H1 (cell line): ENCODE results near the gene MACROD2. TPM values are rescaled to one million over a fixed set of nuclear protein-coding genes. Genes with fewer than 3 reads are reported as not detected.

Experiments
- CTCF ChIA-PET: fragments of 300-600 bp; sonication (Branson Sonifier 250); formaldehyde crosslinking; loops from one replicate; lab custom pipeline; 2021; ENCODE audit not compliant: partially characterized antibody; lab: Charles Lee
- POLR2A ChIA-PET: fragments of 300-600 bp; sonication (Branson Sonifier 250); formaldehyde crosslinking; loops from one replicate; lab custom pipeline; 2021; ENCODE audit warnings: inconsistent platforms; ENCODE audit not compliant: partially characterized antibody; lab: Charles Lee
- DNase-seq, 2 experiments: peaks; one replicate each; pipeline versions ENCODE4 v3.0.0 to v3.0.0-alpha.2; 2010 to 2022; ENCODE audit warnings: low spot score in 2 of 2, low read depth in 1 of 2, mixed read lengths in 1 of 2
- FAIRE-seq: peaks from 2 replicates; lab custom pipeline; 2011; peaks lifted over from hg19 to GRCh38; lab: Jason Lieb, UNC
- H2AFZ ChIP-seq: 2 replicates; pipeline ENCODE4 v1.8.1; 2012; ENCODE audit warnings: low read length, inconsistent platforms
- H2AK5ac ChIP-seq: 2 replicates; pipeline ENCODE4 v1.6.1; 2013; ENCODE audit warnings: low read depth, low read length
- H2BK120ac ChIP-seq: replicated peaks from 2 replicates; pipeline ENCODE3; 2013; ENCODE audit warnings: low read depth, low read length, inconsistent platforms
- H2BK12ac ChIP-seq: 2 replicates; pipeline ENCODE4 v1.6.1; 2013; ENCODE audit warnings: low read depth, low read length
- H2BK15ac ChIP-seq: 2 replicates; pipeline ENCODE4 v1.6.1; 2013; ENCODE audit warnings: low read length
- H2BK20ac ChIP-seq: 2 replicates; pipeline ENCODE4 v1.6.1; 2013; ENCODE audit warnings: low read length
- H2BK5ac ChIP-seq: 2 replicates; pipeline ENCODE4 v1.6.1; 2013; ENCODE audit warnings: low read depth, low read length
- H3K14ac ChIP-seq: 2 replicates; pipeline ENCODE4 v1.6.1; 2013; ENCODE audit warnings: inconsistent platforms; ENCODE audit not compliant: insufficient read length
- H3K18ac ChIP-seq: 2 replicates; pipeline ENCODE4 v1.6.1; 2013; ENCODE audit warnings: low read length; ENCODE audit errors: extremely low read depth
- H3K23ac ChIP-seq: 2 replicates; pipeline ENCODE4 v1.6.1; 2013; ENCODE audit warnings: inconsistent platforms; ENCODE audit not compliant: insufficient read length
- H3K23me2 ChIP-seq: 2 replicates; pipeline ENCODE4 v1.6.1; 2013; ENCODE audit warnings: low read depth, low read length
- H3K27ac ChIP-seq: 2 replicates; pipeline ENCODE4 v1.6.1; 2011; ENCODE audit warnings: low read depth, low read length, inconsistent platforms
- H3K27me3 ChIP-seq, 4 experiments: replicated peaks in 1 of 4; 1 replicate in 1 of 4; 2 replicates in 3 of 4; pipeline versions ENCODE4 v1.6.1 to v1.8.1; 2011 to 2013; ENCODE audit warnings: low read length in 3 of 4, mild to moderate bottlenecking in 3 of 4, inconsistent platforms in 2 of 4, mixed read lengths in 2 of 4, moderate library complexity in 1 of 4; ENCODE audit not compliant: control insufficient read depth in 3 of 4, insufficient read depth in 3 of 4; ENCODE audit errors: extremely low read depth in 1 of 4
- H3K36me3 ChIP-seq, 4 experiments: 2 replicates each; pipeline versions ENCODE4 v1.6.1 to v1.8.1; 2011 to 2013; ENCODE audit warnings: mild to moderate bottlenecking in 4 of 4, low read length in 3 of 4, moderate library complexity in 2 of 4, control low read depth in 1 of 4, inconsistent platforms in 1 of 4; ENCODE audit not compliant: insufficient read depth in 4 of 4, control insufficient read depth in 2 of 4
- H3K4ac ChIP-seq: replicated peaks from 2 replicates; pipeline ENCODE3; 2013; ENCODE audit warnings: low read length, low read depth, mixed read lengths, inconsistent platforms; ENCODE audit not compliant: insufficient read length
- H3K4me1 ChIP-seq, 4 experiments: replicated peaks in 1 of 4; 1 replicate in 1 of 4; 2 replicates in 3 of 4; pipeline versions ENCODE4 v1.6.1 to v1.8.1; 2011 to 2013; ENCODE audit warnings: low read length in 3 of 4, inconsistent platforms in 2 of 4, mixed read lengths in 1 of 4; ENCODE audit not compliant: insufficient read depth in 4 of 4, control insufficient read depth in 3 of 4
- H3K4me2 ChIP-seq, 2 experiments: 2 replicates each; pipeline versions ENCODE4 v1.6.1 to v1.8.1; 2011 to 2013; ENCODE audit warnings: low read depth in 2 of 2, low read length in 2 of 2, control low read depth in 1 of 2, inconsistent platforms in 1 of 2, mild to moderate bottlenecking in 1 of 2; ENCODE audit not compliant: insufficient read depth in 1 of 2
- H3K4me3 ChIP-seq, 4 experiments: fragments of 200-600, 300-600 bp in 1 of 4; sonication (generic), shearing (Covaris generic), sonication (Bioruptor Twin) in 1 of 4; 2 replicates each; pipeline versions ENCODE4 v1.5.1 to v1.8.1; 2011 to 2016; ENCODE audit warnings: low read length in 4 of 4, low read depth in 3 of 4, control low read depth in 2 of 4, inconsistent platforms in 2 of 4, mild to moderate bottlenecking in 2 of 4, mixed read lengths in 1 of 4, moderate library complexity in 1 of 4; ENCODE audit not compliant: insufficient read depth in 2 of 4; ENCODE audit errors: extremely low read depth in 1 of 4
- H3K56ac ChIP-seq: replicated peaks from 2 replicates; pipeline ENCODE3; 2013; ENCODE audit warnings: low read depth, mild to moderate bottlenecking, mixed read lengths, low read length, inconsistent platforms; ENCODE audit not compliant: insufficient read length
- H3K79me1 ChIP-seq: 2 replicates; pipeline ENCODE4 v1.6.1; 2013; ENCODE audit warnings: low read depth, low read length, control low read depth
- H3K79me2 ChIP-seq, 2 experiments: 2 replicates each; pipeline versions ENCODE4 v1.6.1 to v1.8.1; 2012 to 2013; ENCODE audit warnings: low read length in 2 of 2, mild to moderate bottlenecking in 2 of 2, inconsistent platforms in 1 of 2; ENCODE audit not compliant: insufficient read depth in 2 of 2, control insufficient read depth in 1 of 2
- H3K9ac ChIP-seq, 4 experiments: replicated peaks in 1 of 4; 1 replicate in 1 of 4; 2 replicates in 3 of 4; pipeline versions ENCODE4 v1.6.1 to v1.8.1; 2011 to 2013; ENCODE audit warnings: low read depth in 3 of 4, low read length in 3 of 4, control low read depth in 2 of 4, mild to moderate bottlenecking in 2 of 4, moderate library complexity in 2 of 4, inconsistent platforms in 1 of 4; ENCODE audit errors: extremely low read depth in 1 of 4
- H3K9me3 ChIP-seq, 2 experiments: 2 replicates each; pipeline versions ENCODE4 v1.6.1 to v1.8.1; 2012 to 2013; ENCODE audit warnings: mild to moderate bottlenecking in 2 of 2, moderate library complexity in 2 of 2, control low read depth in 1 of 2, inconsistent platforms in 1 of 2, low read depth in 1 of 2, low read length in 1 of 2, mixed read lengths in 1 of 2; ENCODE audit not compliant: insufficient read depth in 2 of 2
- H4K20me1 ChIP-seq, 2 experiments: replicated peaks in 1 of 2; 2 replicates each; pipeline versions ENCODE3 to v1.8.1; 2011 to 2013; ENCODE audit warnings: inconsistent platforms in 2 of 2, low read length in 2 of 2, mild to moderate bottlenecking in 1 of 2; ENCODE audit not compliant: insufficient read depth in 2 of 2, control insufficient read depth in 1 of 2
- H4K5ac ChIP-seq: 2 replicates; pipeline ENCODE4 v1.6.1; 2013; ENCODE audit warnings: low read length, low read depth, mixed read lengths, inconsistent platforms; ENCODE audit not compliant: insufficient read length
- H4K8ac ChIP-seq: 2 replicates; pipeline ENCODE4 v1.8.0; 2013; ENCODE audit warnings: mild to moderate bottlenecking, moderate library complexity, low read length, inconsistent platforms; ENCODE audit not compliant: insufficient read depth; ENCODE audit errors: extremely low read depth
- H4K91ac ChIP-seq: replicated peaks from 2 replicates; pipeline ENCODE3; 2013; ENCODE audit warnings: low read length, mixed read lengths, inconsistent platforms; ENCODE audit not compliant: insufficient read length
- ATF3 ChIP-seq: IDR thresholded peaks from 2 replicates; pipeline ENCODE4 v1.6.1; 2011; ENCODE audit warnings: low read depth, mild to moderate bottlenecking, low read length; ENCODE audit not compliant: insufficient read depth
- BRCA1 ChIP-seq: IDR thresholded peaks from 2 replicates; pipeline ENCODE4 v1.6.1; 2012; ENCODE audit warnings: low read depth, low read length, improper control_type of control experiment
- CBX5 ChIP-seq: fragments of 300-800, 300-1000 bp; sonication (generic); IDR thresholded peaks from 2 replicates; pipeline ENCODE4 v1.7.1; 2016; ENCODE audit warnings: antibody characterized with exemption, low read length, low read depth
- CHD1 ChIP-seq: IDR thresholded peaks from 2 replicates; pipeline ENCODE4 v1.6.1; 2012; ENCODE audit warnings: low read depth, low read length, improper control_type of control experiment
- CHD2 ChIP-seq: IDR thresholded peaks from 2 replicates; pipeline ENCODE4 v1.6.1; 2012; ENCODE audit warnings: low read length, improper control_type of control experiment
- CREB1 ChIP-seq: IDR thresholded peaks from 2 replicates; pipeline ENCODE4 v1.6.1; 2012; ENCODE audit warnings: inconsistent platforms
- FOSL1 ChIP-seq: IDR thresholded peaks from 2 replicates; pipeline ENCODE4 v1.6.1; 2011; ENCODE audit warnings: mild to moderate bottlenecking, low read depth, low read length, moderate library complexity; ENCODE audit not compliant: insufficient read depth
- KDM1A ChIP-seq: fragments of 200-600, 300-600 bp; sonication (generic); IDR thresholded peaks from 2 replicates; pipeline ENCODE4 v1.7.1; 2016; ENCODE audit warnings: mild to moderate bottlenecking, low read length, borderline replicate concordance
- KDM5A ChIP-seq: fragments of 200-600 bp; IDR thresholded peaks from 2 replicates; pipeline ENCODE4 v1.7.1; 2012; ENCODE audit warnings: mild to moderate bottlenecking, low read length, inconsistent platforms, mixed read lengths
- NANOG ChIP-seq: IDR thresholded peaks from 2 replicates; pipeline ENCODE4 v1.6.1; 2011; ENCODE audit warnings: low read length, low read depth, mild to moderate bottlenecking, inconsistent platforms; ENCODE audit not compliant: insufficient read depth, poor library complexity, severe bottlenecking
- SRF ChIP-seq: IDR thresholded peaks from 2 replicates; pipeline ENCODE4 v1.6.1; 2011; ENCODE audit warnings: mild to moderate bottlenecking, low read depth, low read length, moderate library complexity
- TAF7 ChIP-seq: optimal IDR thresholded peaks from 2 replicates; pipeline ENCODE3; 2011; ENCODE audit warnings: low read depth, mild to moderate bottlenecking, inconsistent platforms, low read length, moderate library complexity, borderline replicate concordance
- TEAD4 ChIP-seq: IDR thresholded peaks from 2 replicates; pipeline ENCODE4 v1.6.1; 2012; ENCODE audit warnings: low read depth, low read length, inconsistent platforms, mixed read lengths
- WGBS, 2 experiments: shearing (Covaris generic) in 1 of 2; methylation state at CpG; one replicate each; pipeline versions ENCODE4 v1.1.6 to v1.1.7; 2013 to 2015; ENCODE audit warnings: low lambda C conversion rate in 2 of 2, mixed read lengths in 2 of 2, inconsistent platforms in 1 of 2, low coverage in 1 of 2, missing lambda C conversion rate in 1 of 2; ENCODE audit not compliant: insufficient replicate concordance in 2 of 2, insufficient coverage in 1 of 2, insufficient read length in 1 of 2; ENCODE audit errors: extremely low coverage in 1 of 2, missing lambda C conversion rate in 1 of 2; 5-methylcytosine and 5-hydroxymethylcytosine counted together
- polyA plus RNA-seq, 7 experiments: library from polyadenylated mRNA; depleted of rRNA in 3 of 7; stranded (reverse) in 5 of 7; unstranded in 2 of 7; fragments of >200 nt in 5 of 7; fragments of 200-250 nt in 2 of 7; gene quantifications; 1 replicate in 5 of 7; 2 replicates in 1 of 7; 4 replicates in 1 of 7; pipeline versions ENCODE4 v1.2.1 to v1.2.3, GENCODE V29; 2011 to 2013; ENCODE audit warnings: missing spikeins in 2 of 7, mixed read lengths in 2 of 7
- total RNA-seq: library from RNA; stranded (reverse); fragmentation: NEBNext Ultra II Directional; extraction: Animal tissue kit (Norgen Biotek cat#: 25700); gene quantifications from 2 replicates; pipeline ENCODE4 v1.2.1, GENCODE V29; 2021

The MACROD2 gene
- total and polyA plus RNA-seq, 2 of the 8 experiments (the other 6 are each of a cell fraction or from before 2014, with no cell fraction given) = 0.70 to 3.9 TPM

- H3K27ac ChIP-seq = no peak overlapping the region
- no peak overlapping the region for H2AK5ac ChIP-seq
- no peaks in the 10 kb centered on the region for H3K36me3 ChIP-seq
- H3K56ac ChIP-seq = no peak overlapping the region
- no peak overlapping the region for H2BK15ac ChIP-seq
- no peak overlapping the region for H3K23ac ChIP-seq
- no peak overlapping the region for H3K18ac ChIP-seq
- no peak overlapping the region for H3K4me2 ChIP-seq
- no peaks in the 10 kb centered on the region for H3K27me3 ChIP-seq
- H3K4me3 ChIP-seq = no peak overlapping the region
- no peak overlapping the region for H3K14ac ChIP-seq
- H4K8ac ChIP-seq = peak overlapping the region; percentile 42; the same call in 1 of the 2 replicates
- no peak for TF ChIP-seq CBX5
- no peak for TF ChIP-seq SRF
- TF ChIP-seq FOSL1 = no peak
- TF ChIP-seq BRCA1 = no peak
- no peak for TF ChIP-seq TAF7
- no peak for TF ChIP-seq NANOG
- TF ChIP-seq CREB1 = no peak
- no peak for TF ChIP-seq KDM5A
- TF ChIP-seq CHD2 = no peak
- TF ChIP-seq KDM1A = no peak
- no peak for TF ChIP-seq ATF3
- no peak for TF ChIP-seq CHD1
- no peak for TF ChIP-seq TEAD4
- H2BK120ac ChIP-seq = no peak overlapping the region
- no peak overlapping the region for H2BK5ac ChIP-seq
- CTCF ChIA-PET = interaction anchor here (0.5 kb wide), 1 partner anchor 391 kb away, joined by 3 read pairs; no protein-coding TSS in a partner anchor
- no peak overlapping the region for H2BK20ac ChIP-seq
- no peaks in the 10 kb centered on the region for H3K9me3 ChIP-seq
- POLR2A ChIA-PET = no interaction called here
- 95% methylated on average over 9 of the region's 9 CpGs; no CpG with 5 or more reads in 1 of the 2 experiments for WGBS, 2 experiments
- H3K4me1 ChIP-seq = no peaks in the 10 kb centered on the region
- H4K91ac ChIP-seq = no peak overlapping the region
- no peak overlapping the region for H4K5ac ChIP-seq
- no peaks in the 10 kb centered on the region for H3K79me2 ChIP-seq
- H3K4ac ChIP-seq = no peak overlapping the region
- DNase-seq = no peak
- H3K79me1 ChIP-seq = no peaks in the 10 kb centered on the region
- no peak overlapping the region for H2BK12ac ChIP-seq
- no peak for FAIRE-seq
- H3K9ac ChIP-seq = no peak overlapping the region
- H2AFZ ChIP-seq = no peak overlapping the region
- H4K20me1 ChIP-seq = no peaks in the 10 kb centered on the region
- H3K23me2 ChIP-seq = no peaks in the 10 kb centered on the region
Observed at GRCh38 chr20:15446373-15446772, 1451.1 kb downstream of the MACROD2 start.
